ENCODE results near the gene CHSY3.

DNA sequence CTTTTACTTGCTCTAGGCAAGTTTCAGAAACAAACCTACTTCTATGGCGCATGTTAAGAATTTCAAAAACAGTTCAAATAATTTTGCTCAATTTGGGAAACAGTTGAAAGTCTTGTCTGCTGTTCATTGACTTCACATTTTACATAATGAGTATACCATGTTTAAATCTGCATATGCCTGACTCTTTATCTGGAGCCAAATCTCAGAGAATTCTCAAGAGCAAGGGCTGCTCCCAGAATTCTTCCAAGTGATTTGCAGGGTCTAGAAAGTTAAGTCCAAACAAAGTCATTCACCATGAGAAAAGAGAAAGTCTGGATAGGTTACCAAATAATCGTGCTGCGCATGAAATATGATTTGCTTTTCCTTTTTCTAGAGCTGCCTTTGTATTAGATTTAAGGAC lies 160.2 kb downstream of the CHSY3 start:
- TF ChIP-seq, protein P1, sequence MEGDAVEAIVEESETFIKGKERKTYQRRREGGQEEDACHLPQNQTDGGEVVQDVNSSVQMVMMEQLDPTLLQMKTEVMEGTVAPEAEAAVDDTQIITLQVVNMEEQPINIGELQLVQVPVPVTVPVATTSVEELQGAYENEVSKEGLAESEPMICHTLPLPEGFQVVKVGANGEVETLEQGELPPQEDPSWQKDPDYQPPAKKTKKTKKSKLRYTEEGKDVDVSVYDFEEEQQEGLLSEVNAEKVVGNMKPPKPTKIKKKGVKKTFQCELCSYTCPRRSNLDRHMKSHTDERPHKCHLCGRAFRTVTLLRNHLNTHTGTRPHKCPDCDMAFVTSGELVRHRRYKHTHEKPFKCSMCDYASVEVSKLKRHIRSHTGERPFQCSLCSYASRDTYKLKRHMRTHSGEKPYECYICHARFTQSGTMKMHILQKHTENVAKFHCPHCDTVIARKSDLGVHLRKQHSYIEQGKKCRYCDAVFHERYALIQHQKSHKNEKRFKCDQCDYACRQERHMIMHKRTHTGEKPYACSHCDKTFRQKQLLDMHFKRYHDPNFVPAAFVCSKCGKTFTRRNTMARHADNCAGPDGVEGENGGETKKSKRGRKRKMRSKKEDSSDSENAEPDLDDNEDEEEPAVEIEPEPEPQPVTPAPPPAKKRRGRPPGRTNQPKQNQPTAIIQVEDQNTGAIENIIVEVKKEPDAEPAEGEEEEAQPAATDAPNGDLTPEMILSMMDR (IDR thresholded peaks at IDR 0.05), result no peak
- no peak for TF ChIP-seq POLR2A (IDR thresholded peaks at IDR 0.05)
